Neural cell (in vitro differentiated cells): ENCODE results near the gene SNAPC2. TPM values are rescaled to one million over a fixed set of nuclear protein-coding genes. Genes with fewer than 3 reads are reported as not detected.

ENCODE experiments used
- H2AFZ ChIP-seq: fragments of 200-600, 300-800 bp; sonication (generic), shearing (Covaris generic); 2 replicates; pipeline ENCODE4 v1.6.0; 2014; ENCODE audit warnings: low read depth, mild to moderate bottlenecking, antibody characterized with exemption, low read length, moderate library complexity
- H3F3A ChIP-seq: fragments of 200-600 bp; shearing (Covaris generic); 2 replicates; pipeline ENCODE4 v1.6.1; 2016; ENCODE audit warnings: mild to moderate bottlenecking, moderate library complexity, mixed read lengths, antibody characterized with exemption, low read length; ENCODE audit not compliant: insufficient read depth, poor library complexity, severe bottlenecking
- H3K27ac ChIP-seq: fragments of 200-600, 300-800 bp; sonication (generic), shearing (Covaris generic); 2 replicates; pipeline ENCODE4 v1.5.1; 2014; ENCODE audit warnings: mild to moderate bottlenecking, low read length, moderate library complexity
- H3K27me3 ChIP-seq: fragments of 300-800, 200-600 bp; sonication (generic), shearing (Covaris generic); 2 replicates; pipeline ENCODE4 v1.6.0; 2014; ENCODE audit warnings: mild to moderate bottlenecking, low read depth, low read length, moderate library complexity; ENCODE audit not compliant: insufficient read depth
- H3K36me3 ChIP-seq: fragments of 300-800, 200-600 bp; sonication (generic), shearing (Covaris generic); 2 replicates; pipeline ENCODE4 v1.5.1; 2014; ENCODE audit warnings: mild to moderate bottlenecking, antibody characterized with exemption, low read length, moderate library complexity; ENCODE audit not compliant: insufficient read depth
- H3K4me2 ChIP-seq: fragments of 300-800, 200-600 bp; sonication (generic), shearing (Covaris generic); 2 replicates; pipeline ENCODE4 v1.6.0; 2014; ENCODE audit warnings: mild to moderate bottlenecking, low read length
- H3K4me3 ChIP-seq: fragments of 300-800, 200-600 bp; sonication (generic), shearing (Covaris generic); 2 replicates; pipeline ENCODE4 v1.5.1; 2014; ENCODE audit warnings: mild to moderate bottlenecking, low read length, moderate library complexity
- H3K79me2 ChIP-seq: fragments of 200-600 bp; shearing (Covaris generic); replicated peaks from 2 replicates; pipeline ENCODE4 v1.6.0; 2014; ENCODE audit warnings: mild to moderate bottlenecking, low read length, moderate library complexity; ENCODE audit not compliant: insufficient read depth
- H3K9ac ChIP-seq: fragments of 300-800, 200-600 bp; sonication (generic), shearing (Covaris generic); 2 replicates; pipeline ENCODE4 v1.6.1; 2016; ENCODE audit warnings: mild to moderate bottlenecking, low read length, mixed read lengths
- H3K9me2 ChIP-seq: fragments of 200-600 bp; shearing (Covaris generic); 2 replicates; pipeline ENCODE4 v1.6.1; 2016; ENCODE audit warnings: mild to moderate bottlenecking, low read length, mixed read lengths; ENCODE audit not compliant: insufficient read depth
- H3K9me3 ChIP-seq: fragments of 200-600, 300-800 bp; sonication (generic), shearing (Covaris generic); 2 replicates; pipeline ENCODE4 v1.6.1; 2016; ENCODE audit warnings: mild to moderate bottlenecking, mixed run types, low read length, moderate library complexity, mixed read lengths
- H4K20me1 ChIP-seq: fragments of 200-600 bp; shearing (Covaris generic); 2 replicates; pipeline ENCODE4 v1.6.1; 2016; ENCODE audit warnings: mild to moderate bottlenecking, mixed run types; ENCODE audit not compliant: insufficient read depth
- EP300 ChIP-seq: fragments of 450-650 bp; conservative IDR thresholded peaks from 2 replicates; pipeline ENCODE4 v1.6.1; 2014; ENCODE audit warnings: antibody characterized with exemption, mild to moderate bottlenecking, moderate library complexity; ENCODE audit not compliant: poor library complexity, severe bottlenecking
- EZH2 ChIP-seq: fragments of 200-600, 300-800 bp; shearing (Covaris generic), sonication (generic); IDR thresholded peaks from 2 replicates; pipeline ENCODE4 v1.6.1; 2014; ENCODE audit warnings: antibody characterized with exemption, low read length, borderline replicate concordance, mild to moderate bottlenecking; ENCODE audit not compliant: insufficient read depth, poor library complexity, severe bottlenecking
- MXI1 ChIP-seq: fragments of 450-650 bp; conservative IDR thresholded peaks from 2 replicates; pipeline ENCODE4 v1.6.1; 2014; ENCODE audit warnings: antibody characterized with exemption, mild to moderate bottlenecking; ENCODE audit not compliant: poor library complexity, severe bottlenecking
- POLR2AphosphoS5 ChIP-seq: IDR thresholded peaks from 2 replicates; pipeline ENCODE4 v1.6.1; 2012
- RAD21 ChIP-seq: fragments of 450-650 bp; conservative IDR thresholded peaks from 2 replicates; pipeline ENCODE4 v1.6.1; 2014; ENCODE audit warnings: antibody characterized with exemption, mild to moderate bottlenecking, moderate library complexity
- REST ChIP-seq: IDR thresholded peaks from 2 replicates; pipeline ENCODE4 v1.6.1; 2012; ENCODE audit warnings: borderline replicate concordance
- SMC3 ChIP-seq: fragments of 450-650 bp; conservative IDR thresholded peaks from 2 replicates; pipeline ENCODE4 v1.6.1; 2014; ENCODE audit warnings: antibody characterized with exemption, mild to moderate bottlenecking, moderate library complexity; ENCODE audit not compliant: poor library complexity
- TAF1 ChIP-seq: IDR thresholded peaks from 2 replicates; pipeline ENCODE4 v1.6.1; 2012; ENCODE audit warnings: low read depth
- polyA plus RNA-seq: library from polyadenylated mRNA; depleted of rRNA; stranded (reverse); fragments of >200 nt; gene quantifications from 2 replicates; pipeline ENCODE4 v1.2.3, GENCODE V29; 2014
- TF ChIP-seq, protein P1 (sequence below): fragments of 450-650 bp; IDR thresholded peaks from 2 replicates; pipeline ENCODE4 v1.5.1; 2014; ENCODE audit warnings: antibody characterized with exemption, mild to moderate bottlenecking, moderate library complexity; ENCODE audit not compliant: poor library complexity, severe bottlenecking

SNAPC2 gene
- polyA plus RNA-seq, 1 donor from 2014 or later, result 12.8 TPM

GRCh38 chr19:7931221-7932061, 11.3 kb downstream of the SNAPC2 start:
- no peaks in the 10 kb centered on the region for H3K9me2 ChIP-seq
- no peak overlapping the region for H3K27ac ChIP-seq
- no peak overlapping the region for H3K9ac ChIP-seq
- no peaks in the 10 kb centered on the region for H3K36me3 ChIP-seq
- TF ChIP-seq EZH2 (no peak), POLR2AphosphoS5 (no peak), MXI1 (no peak), RAD21 (no peak), REST (no peak), TAF1 (no peak), EP300 (no peak), SMC3 (no peak)
- TF ChIP-seq, protein P1, sequence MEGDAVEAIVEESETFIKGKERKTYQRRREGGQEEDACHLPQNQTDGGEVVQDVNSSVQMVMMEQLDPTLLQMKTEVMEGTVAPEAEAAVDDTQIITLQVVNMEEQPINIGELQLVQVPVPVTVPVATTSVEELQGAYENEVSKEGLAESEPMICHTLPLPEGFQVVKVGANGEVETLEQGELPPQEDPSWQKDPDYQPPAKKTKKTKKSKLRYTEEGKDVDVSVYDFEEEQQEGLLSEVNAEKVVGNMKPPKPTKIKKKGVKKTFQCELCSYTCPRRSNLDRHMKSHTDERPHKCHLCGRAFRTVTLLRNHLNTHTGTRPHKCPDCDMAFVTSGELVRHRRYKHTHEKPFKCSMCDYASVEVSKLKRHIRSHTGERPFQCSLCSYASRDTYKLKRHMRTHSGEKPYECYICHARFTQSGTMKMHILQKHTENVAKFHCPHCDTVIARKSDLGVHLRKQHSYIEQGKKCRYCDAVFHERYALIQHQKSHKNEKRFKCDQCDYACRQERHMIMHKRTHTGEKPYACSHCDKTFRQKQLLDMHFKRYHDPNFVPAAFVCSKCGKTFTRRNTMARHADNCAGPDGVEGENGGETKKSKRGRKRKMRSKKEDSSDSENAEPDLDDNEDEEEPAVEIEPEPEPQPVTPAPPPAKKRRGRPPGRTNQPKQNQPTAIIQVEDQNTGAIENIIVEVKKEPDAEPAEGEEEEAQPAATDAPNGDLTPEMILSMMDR, result no peak
- no peaks in the 10 kb centered on the region for H3K9me3 ChIP-seq
- no peak overlapping the region for H2AFZ ChIP-seq
- no peaks in the 10 kb centered on the region for H3K27me3 ChIP-seq
- H4K20me1 ChIP-seq, result no peaks in the 10 kb centered on the region
- no peaks in the 10 kb centered on the region for H3F3A ChIP-seq
- no peak overlapping the region for H3K4me2 ChIP-seq
- H3K79me2 ChIP-seq, result no peaks in the 10 kb centered on the region
- H3K4me3 ChIP-seq, result no peak overlapping the region

- Histone ChIP-seq H4K20me1 (no peaks in the 10 kb centered on the region), H3K9me3 (no peaks in the 10 kb centered on the region), H3K9me2 (no peaks in the 10 kb centered on the region), H3K9ac (no peak overlapping the region), H3K4me2 (no peak overlapping the region), H3K36me3 (no peaks in the 10 kb centered on the region), H3F3A (no peaks in the 10 kb centered on the region), H2AFZ (no peak overlapping the region), H3K79me2 (no peaks in the 10 kb centered on the region), H3K4me3 (no peak overlapping the region), H3K27me3 (no peaks in the 10 kb centered on the region), H3K27ac (no peak overlapping the region)
- TF ChIP-seq, protein P1, result no peak
- TF ChIP-seq EP300 (no peak), REST (no peak)
Measured at GRCh38 chr19:7932276-7932929, 12.3 kb downstream of the SNAPC2 start.
